ENCODE measurements around the gene GK.
"Not testable (repeated sequence)": the region's sequence is repeated elsewhere in the genome, so short reads cannot be mapped to it uniquely, and the experiment has no call there.

Gene GK

DNA sequence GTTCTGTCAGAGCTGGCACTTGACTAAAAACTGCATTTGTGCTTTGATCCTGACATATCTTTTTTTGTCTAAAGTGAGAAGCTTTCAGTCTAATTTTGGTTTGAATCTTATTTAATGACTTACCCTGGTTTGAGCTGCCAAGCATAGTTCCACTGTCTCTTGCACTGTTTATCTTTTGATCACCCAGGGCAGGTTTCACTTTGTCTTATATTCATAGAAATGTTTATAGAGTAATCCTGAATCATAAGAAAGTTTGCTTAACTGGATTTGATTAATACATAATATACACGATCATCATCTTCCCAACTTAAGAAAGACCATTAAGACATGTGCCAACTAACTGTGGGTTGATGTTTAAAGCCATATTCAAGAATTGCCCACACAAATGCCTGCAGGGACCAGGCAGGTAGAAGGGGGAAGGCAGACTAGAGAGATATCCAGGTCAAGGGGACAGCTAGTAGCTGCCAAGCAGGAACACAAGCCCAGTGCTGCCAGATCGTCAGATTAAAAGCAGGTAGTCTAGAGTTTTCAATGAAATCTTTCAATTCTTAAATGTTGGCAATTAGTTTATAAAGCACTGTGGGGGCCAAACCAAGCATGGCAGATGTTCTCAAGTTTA, 1.9 kb downstream of the GK start:
- no peak for DNase-seq

DNA sequence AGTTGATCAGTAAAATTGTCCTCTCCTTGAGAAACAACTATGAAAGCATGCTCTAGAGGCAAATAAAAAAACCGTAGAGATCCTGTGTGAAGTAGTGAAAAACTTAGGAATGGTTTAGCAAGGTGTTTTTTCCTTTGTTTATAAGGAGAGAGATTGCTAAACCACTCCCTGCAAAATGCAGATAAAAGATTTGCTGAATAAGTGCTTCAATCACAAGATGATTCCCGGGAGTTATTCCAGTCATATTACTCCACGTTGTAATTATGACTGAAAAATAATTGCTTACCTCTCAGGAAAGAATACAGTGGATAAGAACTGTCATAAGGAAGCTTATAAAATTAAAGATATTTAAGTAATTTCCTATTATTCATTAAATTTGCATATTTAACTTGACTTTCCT, 2.8 kb downstream of the GK start:
- DNase-seq: no peak

DNA sequence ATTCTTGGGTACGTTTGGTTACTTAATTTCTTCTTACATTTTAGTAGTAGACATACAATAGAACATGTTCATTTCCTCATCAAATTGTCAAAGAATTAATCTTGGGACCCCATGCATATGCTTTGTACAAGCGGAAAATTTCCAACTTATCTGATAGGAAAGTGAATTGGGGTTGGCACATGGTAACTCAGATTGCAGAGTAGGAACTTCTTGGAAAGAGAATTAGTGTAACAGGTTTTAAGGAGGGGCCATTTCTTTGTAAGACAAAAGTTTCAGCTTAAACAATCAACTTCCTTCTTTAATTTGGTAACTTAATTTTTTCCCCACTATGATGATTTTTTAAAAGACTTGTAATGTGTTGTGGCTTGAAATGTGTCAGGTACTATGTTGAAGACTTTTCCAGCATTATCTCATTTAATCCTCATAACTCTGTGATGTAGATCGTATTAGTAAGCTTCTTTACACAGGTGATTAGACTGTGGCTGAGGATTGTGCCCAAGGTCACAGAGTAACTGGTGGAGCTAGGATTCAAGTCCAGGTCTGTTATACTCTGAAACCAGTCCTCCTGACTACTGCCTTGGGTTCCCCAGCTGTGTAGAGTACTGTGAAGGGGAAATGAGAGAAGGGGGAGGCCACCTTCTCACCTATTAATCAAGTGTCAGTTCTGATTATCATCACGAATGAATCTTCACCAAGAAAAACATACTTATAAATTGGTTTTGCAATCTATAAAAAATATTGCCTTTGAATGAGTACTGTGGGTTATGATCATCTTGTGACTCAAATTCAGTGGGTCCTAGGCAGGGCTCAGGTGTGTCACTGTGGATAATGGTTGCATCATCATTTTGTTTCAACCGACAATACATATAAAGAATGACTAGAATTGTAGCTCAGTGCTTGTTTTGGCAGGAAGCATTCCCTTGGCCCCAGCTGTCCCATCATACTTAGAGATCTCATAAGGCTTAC, 4.3 kb downstream of the GK start:
- DNase-seq: peak; percentile 47

DNA sequence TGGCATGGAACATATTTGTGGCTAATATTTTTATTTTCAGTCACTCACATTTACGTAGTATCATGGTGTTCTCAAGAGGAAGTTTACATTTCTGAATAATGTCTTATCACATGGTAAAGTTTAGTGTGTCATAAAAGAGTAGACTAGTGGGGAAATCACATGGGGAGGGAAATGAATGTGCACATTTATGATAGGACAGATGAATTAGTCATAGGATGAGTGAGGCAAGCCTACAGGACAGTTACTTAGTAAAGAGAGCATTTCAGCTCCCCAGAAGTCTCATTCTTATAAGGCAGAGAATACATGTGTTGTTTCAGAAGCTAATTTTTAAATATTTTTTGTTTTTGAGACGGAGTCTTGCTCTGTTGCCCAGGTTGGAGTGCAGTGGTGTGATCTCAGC, 6.2 kb downstream of the GK start:
- peak; percentile 78 for DNase-seq

DNA sequence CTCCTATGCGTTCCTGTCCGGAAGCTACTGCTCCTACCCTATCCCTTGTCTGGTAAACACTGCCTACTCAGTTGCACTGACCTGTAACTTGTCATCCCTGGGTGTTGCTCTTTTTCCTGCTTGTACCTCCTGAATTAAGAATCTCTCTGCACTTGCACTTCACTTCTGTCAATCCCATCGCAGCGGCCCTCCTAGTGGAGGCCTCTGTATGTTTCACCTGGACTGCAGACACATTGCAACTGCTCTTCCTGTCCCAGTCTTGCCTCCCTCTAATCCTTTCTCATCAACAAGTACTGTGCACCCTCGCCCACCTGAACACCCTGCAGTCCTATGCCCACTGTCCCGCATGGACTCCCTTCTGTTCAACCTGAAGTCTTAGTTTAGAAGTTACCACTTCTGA, 8.0 kb downstream of the GK start:
- DNase-seq: no peak

DNA sequence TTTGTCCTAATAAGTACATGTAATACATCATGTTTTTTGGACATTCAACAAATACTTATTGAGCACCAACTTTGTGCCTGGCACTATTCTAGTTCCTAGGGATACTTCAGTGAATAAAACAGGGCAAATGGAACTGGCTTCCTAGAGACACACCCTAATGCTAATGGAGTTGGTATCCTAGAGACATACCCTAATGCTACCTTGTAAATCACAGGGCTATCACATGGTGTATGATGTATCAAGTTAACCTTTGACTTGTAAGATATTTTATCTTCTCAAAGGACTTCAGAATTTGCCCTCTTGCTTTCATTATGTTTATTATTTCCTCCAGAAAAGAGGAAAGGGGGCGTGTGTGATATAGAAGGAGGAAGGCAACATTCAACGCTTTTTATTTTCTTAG, 10.1 kb downstream of the GK start:
- DNase-seq: no peak

DNA sequence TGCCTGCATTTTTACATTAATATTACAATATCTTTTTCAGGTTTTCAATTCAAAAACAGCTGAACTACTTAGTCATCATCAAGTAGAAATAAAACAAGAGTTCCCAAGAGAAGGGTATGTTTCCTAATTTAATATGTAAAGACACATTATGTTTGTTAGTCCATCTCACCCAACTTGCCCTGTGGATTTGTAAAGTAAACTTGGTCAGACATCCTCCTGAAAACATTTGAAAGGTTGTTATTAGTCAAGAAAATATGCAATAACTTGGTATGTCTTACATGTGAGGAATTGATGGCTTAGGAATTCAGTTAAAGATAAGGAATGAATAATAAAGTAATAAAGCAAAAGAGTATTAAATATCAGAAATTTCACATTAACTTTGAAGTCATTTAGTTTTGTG, 12.2 kb downstream of the GK start:
- no peak for DNase-seq

DNA sequence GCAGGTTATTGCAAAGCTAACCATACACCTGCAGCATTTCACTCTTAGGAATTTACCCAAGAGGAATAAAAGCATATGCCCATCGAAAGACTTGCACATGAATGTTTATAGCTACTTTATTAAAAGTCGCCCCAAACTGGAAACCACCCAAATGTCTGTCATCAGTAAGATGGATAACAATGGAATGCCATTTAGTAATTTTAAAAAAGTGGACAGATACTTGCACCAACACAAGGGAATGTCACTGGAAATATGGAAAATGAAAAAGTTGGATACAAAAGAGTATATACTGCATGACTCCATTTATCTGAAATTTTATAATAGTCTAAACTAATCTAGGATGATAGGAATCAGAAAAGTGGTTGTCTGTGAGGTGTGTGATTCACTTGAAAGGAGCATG, 12.9 kb downstream of the GK start:
- no peak for DNase-seq

DNA sequence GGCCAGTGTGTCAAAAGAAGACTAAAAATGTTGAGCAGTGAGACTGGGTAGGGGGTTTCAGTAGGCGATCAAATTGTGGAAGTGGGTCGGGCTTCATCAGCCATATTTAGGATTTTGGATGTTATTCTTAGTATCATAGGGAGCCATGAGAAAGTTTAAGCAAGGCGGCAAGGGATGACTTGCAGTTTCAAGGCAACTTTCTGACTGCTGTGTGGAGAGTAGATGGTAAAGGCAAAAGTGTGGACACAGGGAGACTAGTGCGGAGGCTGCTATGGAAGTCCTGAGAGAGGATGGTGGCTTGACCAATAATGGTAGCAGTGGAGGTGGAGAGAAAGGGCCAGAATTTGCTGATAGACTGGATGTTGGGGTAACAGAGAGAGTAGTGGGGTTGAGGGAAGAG, 15.4 kb downstream of the GK start:
- DNase-seq: no peak

DNA sequence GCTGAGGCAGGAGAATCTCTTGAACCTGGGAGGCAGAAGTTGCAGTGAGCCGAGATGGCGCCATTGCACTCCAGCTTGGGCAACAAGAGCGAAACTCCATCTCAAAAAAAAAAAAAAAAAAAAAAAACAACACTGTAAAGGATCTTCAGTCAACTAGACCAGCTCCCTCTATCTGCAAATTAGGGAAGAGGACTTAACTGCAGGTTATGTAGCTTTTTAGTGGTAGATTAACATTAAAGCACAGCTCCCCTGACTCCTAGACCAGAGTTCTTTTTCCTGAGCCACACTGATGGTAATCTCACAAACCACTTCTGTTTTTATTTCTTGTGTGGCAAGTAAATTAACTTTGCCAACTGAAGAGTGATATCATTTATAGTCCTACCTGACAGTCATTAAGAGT, 18.0 kb downstream of the GK start:
- DNase-seq: not testable (repeated sequence)

DNA sequence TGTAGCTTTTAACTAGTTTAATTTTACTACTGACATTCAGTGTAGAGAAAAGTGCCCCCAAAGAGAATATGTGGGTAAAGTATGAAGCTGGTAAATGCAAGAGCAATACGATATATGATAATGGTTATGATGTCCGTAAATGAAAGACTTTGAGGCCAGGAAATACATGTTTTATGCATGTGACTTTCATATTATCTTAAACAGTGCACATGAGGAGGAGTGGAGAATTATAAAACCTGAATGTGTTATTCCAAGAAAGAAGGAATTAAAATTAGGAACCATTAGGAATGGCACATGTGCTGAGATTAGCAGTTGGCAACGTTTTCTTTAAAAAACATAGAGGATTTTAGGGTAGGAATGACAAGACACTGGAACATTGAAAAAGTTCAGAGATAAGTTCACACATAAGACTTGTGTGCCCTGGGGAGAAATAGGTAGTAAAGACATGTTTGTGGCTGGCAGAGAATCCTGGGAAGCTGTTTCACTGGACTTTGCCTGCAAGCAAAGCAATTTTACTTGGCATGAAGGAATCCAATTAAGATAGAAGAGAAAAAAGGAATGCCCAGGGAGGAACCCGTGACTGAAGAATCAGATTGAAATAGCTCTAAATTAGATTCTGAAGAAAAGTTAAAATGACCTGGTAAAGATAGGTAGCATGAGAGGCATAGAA, 20.0 kb downstream of the GK start:
- no peak for DNase-seq

DNA sequence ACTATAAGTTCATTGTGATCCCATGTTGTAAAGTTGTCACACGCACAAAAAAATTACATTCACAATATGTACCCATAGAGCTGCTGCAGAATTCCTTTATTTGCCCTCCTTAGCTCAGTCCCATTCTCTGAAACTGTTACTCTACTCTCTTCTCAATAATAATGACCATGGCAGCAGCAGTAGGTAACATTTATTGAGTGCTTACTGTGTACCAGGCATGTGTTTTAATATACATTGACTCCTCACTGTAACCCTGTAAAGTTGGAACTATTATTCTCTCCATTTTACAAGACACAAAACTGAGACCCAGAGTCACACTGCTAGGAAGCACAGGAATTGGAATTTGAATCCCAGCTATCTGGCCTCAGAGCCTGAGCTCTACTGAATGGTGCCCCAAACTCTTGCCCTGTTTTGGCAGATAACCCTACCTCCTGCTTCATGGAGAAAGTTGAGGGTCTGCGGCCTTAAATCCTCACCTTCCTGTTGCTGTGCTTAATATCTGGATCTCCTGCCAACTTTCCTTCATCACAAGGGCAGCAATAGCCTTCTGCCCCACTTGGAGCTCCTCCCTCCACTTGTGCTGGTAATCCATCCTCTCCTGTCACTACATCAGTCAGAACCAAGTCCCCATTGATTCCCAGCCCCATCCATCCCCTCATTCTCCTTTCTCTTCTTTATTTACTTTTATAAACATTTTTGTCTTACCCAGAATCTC, 20.8 kb downstream of the GK start:
- no peak for DNase-seq

DNA sequence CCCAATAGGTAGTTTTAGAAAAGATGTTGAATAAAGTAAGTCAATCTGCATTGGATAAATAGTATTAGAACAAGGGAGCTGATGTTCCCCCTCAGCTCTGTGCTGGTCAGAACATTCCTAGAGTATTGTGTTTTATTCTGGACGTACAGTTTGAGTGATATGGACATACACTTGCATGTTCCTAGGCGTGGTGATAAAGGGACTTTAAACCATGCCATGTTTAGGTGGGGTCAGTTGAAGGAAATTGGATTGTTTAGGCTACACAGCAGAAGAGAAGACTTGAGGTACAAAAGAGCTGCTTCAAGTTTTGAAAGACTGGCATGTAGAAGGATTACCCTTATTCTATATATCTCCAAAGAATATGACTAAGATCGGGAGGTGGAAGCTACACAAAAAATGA, 21.6 kb downstream of the GK start:
- DNase-seq: no peak

DNA sequence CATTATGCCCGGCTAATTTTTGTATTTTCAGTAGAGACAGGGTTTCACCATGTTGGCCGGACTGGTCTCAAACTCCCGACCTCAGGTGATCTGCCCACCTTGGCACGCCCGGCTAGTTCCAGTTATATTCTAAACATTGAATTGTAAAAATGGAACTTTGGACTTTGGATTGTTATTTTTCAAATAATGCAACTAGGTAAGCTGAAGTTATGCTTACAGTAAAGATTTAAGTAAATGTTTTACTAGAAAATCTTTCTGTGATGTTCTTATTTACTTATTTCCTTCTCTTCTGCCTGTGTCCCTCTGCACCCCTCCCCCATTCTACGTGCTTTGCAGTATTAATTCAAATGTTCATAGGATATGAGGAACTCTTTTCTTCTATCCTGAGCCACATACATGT, 26.1 kb downstream of the GK start:
- no peak for DNase-seq

DNA sequence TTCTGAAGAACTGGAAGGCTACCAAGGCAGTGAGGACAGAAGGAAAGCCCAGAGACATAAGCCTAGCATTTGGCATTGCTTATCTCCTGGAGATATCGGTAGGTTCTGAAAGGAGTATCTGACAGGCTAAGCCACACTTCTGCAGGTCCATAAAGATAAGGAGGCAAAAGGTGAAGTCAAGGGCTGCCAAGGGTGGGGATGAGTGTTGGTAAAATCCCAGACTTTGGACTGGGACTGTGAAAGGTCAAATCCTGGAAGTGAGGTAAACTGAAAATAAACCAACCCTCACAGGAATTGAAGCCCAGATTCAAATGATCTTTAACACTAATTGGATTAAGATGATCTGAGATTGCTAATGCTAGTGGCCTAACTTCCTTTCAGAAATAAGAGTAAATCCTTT, 27.4 kb downstream of the GK start:
- DNase-seq: no peak

DNA sequence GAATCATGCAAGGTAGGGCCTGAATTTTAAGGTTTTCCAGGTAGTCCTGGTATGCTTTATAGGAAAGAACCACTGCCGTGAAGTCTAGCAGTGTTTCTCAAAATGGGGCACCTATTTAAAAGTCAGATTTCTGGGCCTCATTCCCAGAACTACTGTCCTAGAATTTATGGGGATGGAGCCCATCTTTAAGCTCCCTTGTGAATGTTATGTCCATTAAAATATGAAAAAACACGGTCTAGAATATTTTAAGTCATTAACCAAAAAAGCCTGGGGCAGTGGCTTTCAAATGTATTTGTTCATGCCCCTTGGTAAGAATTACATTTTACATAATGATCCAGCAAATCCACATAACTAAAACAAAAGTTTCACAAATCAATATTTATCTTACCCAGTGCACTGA, 35.4 kb downstream of the GK start:
- DNase-seq: no peak

DNA sequence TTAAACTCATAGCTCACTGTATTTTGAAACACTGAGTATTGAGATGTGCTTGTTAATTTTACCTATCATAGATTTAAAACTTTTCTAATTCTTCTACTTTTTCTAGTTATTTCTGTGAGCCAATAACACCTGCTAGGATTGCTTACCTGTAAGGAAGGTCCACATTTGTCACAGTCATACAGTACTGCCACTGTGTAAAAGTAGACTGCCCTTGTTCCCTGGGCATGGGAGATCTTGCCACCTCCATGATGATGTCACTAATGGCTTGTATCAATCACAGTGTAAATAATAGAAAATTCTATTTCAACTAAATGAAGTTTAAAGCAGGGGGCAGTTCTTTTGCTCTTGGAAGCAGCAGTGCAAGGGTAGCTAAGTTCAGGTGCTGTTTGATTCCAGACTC, 35.9 kb downstream of the GK start:
- no peak for DNase-seq

DNA sequence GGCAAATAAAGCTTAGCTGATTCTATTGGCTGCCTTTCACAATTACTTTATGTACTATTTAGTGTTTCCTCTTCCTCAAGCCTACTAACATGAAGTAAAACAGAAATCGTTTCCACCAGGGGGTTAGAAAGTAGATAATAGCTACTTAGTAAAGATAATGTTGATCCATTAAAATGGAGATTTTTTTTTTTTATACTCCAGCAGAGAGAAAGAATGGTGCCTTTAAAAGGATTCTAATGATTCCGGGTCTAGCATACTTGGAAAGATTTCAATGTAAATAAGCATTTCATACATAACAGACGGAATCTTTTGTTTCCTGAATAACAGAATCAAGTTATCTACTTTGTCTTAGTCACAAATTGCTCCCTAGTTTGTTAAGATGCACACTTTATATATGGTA, 37.1 kb downstream of the GK start:
- DNase-seq: no peak

DNA sequence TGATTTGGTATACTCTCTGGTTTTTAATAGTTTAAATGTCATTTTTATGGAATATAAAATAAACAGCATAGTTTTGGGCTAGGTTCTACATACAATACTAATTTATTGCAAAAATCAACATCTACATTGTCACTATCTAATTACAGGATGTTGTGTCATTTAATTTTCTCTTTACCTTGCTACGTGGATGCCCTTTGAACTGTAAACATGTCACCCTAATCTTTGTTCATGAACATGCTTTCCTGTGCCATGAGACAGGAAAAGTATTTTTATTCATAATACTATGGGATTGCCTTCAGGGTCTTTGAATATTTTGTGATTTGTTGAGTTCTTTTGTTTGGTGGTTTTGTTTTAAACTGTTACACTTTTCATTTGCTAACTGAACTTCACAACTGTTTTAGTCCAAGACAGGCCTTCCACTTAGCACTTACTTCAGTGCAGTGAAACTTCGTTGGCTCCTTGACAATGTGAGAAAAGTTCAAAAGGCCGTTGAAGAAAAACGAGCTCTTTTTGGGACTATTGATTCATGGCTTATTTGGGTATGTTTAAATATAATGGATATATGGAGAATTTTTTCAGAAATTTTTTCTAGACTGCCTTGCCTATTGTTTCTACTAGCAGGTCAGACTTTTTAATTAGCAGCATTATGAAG, 40.9 kb downstream of the GK start:
- DNase-seq: no peak

DNA sequence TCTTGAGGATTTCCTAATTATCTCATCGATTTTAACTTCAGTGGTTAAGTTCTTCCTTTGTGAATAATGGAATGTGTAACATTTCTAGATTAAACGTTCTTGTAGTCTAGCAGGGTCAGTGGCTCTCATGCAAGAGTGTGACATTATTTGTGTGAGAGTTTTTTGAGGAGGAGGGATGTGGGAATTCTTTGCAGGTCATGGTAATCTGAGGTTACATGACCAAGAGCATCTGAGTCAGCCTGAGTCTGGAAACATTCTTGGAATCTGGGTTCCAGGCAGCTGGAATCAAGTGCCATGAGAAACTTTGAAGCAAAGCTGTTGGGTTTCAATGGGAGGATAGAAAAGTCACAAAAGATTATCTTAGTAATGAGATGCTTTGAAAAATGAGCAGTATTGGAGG, 49.5 kb downstream of the GK start:
- no peak for DNase-seq

DNA sequence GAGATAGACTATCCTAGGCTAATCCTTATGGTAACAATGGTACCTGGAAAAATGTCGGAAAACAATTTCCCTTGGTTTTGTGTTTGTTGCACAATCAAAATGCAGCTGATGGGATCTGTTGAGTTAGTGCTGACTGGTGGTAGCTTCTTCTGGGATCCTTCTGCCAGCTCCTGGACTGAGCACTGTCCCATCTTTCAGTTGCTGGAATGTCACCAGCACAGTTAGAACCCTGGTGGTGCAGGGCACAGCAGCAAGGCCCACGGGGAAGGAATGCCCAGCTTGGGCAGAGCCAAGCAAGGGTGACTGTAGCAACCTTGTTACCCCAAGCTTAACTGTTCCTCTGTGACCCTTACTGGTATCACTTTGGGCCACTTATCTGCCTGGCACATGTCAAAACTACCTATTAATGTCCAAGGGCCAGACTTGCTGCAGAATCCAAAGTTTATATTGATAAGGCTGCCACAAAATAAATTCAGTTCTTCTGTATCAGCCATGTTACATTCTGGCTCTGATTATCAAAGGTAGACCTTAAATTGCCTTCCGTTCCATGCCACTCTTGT, 53.1 kb downstream of the GK start:
- DNase-seq: no peak

DNA sequence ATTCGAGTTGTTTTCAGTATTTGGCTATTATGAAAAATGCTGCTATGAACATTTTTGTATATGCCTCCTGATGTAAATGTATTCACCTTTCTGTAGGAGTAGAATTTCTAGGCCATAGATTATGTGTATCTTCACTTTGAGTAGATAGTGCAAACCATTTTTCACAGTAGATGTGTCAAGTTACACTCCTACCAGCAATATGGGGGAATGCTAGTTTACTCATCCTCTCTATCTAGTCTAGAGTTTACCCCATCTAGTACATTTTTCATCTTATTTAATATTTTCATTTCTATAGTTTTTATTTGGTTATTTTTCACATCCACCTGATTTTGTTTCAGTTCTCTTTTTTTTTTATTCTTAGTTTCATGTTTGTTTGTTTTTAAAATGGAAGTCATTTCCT, 59.0 kb downstream of the GK start:
- DNase-seq: no peak
